Activated CD8-positive, alpha-beta memory T cell treated with anti-CD3 and anti-CD28 coated beads, Interleukin-2, amount 50 U/mL, for 4 hours (primary cell): ENCODE results near the gene ADM2.
"Not testable (repeated sequence)": the region's sequence is repeated elsewhere in the genome, so short reads cannot be mapped to it uniquely, and the experiment has no call there.

ENCODE experiments used
- DNase-seq: peaks from one replicate; pipeline ENCODE4 v3.0.0-alpha.2; 2020

Gene ADM2

DNA sequence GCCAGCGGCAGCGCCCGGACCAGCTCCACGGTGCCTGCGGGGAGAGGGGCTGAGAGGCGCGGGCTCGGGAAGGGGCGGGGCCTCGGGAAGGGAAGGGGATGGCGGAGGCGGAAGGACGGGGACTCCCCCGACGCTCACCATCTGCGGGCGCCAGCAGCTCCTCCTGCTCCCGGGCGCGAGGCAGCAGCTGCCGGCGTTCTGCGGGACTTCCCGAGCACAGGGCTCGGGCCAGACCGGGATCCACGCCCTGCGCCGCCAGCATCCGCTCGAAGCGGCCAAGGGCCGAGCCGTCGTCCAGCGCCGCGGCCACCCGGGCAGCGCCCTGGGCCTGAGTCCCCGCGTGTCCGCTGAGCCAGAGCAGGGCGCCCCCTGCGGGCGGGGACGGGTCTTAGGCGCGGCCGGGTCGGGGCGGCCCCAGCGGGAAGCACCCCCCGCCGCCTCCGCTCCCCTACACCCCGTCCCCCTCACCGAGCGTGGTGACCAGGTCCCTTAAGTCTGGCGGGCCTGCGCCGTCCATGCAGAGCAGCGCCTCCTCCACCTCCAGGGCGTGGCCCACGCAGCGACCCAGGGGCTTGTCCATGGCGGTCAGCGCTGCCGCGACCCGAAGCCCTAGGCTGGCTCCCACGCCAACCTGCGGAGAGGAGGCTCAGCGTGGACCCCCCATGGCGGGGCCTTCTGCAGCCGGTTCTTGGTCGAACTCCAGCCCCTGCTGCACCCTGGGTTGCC lies 44.9 kb downstream of the ADM2 start:
- peak; percentile 82 for DNase-seq

DNA sequence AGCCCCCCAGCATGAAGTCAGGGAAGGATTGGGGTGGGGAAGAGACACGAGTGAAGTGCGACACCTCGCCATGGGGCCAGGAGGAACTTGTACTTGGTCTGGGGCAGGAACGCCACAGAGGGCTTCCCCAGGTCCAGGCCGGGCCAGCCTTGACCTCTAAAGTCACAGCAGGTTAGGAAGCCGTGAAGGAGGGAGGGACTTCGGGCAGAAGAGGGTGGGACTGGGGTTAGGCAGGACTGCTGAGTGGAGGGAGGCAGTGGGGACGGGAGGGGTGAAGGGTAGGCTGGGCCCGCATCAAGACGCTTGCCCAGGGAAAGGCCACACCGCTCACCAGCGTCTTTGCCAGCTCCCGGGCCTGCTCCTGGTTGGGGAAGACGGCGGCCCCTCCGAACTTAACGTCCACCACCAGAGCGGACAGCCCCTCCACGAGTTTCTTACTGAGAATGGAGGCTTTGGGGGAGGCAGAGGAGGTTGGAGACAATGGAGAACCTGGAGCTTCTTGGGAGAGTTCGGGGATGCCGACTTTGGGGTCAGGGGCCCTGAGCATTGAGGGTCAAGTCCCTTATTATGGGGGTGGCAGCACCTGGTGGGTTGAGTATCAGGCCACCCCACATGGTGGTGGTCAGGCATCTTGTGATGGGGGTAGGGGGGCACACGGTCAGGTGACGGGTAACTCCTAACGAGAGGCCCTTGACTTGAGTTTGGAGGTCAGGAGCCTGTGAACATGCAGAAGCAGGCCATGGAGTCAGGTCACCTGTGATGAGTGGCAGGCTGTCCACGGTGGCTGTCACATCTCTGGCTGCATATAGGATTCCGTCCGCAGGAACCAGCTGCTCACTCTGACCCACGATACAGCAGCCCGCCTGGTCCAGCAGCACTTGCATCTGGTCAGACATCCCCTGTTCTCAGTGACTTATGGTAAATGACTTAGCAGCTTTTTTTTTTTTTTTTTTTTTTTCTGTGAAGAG lies 45.8 kb downstream of the ADM2 start:
- no peak for DNase-seq

DNA sequence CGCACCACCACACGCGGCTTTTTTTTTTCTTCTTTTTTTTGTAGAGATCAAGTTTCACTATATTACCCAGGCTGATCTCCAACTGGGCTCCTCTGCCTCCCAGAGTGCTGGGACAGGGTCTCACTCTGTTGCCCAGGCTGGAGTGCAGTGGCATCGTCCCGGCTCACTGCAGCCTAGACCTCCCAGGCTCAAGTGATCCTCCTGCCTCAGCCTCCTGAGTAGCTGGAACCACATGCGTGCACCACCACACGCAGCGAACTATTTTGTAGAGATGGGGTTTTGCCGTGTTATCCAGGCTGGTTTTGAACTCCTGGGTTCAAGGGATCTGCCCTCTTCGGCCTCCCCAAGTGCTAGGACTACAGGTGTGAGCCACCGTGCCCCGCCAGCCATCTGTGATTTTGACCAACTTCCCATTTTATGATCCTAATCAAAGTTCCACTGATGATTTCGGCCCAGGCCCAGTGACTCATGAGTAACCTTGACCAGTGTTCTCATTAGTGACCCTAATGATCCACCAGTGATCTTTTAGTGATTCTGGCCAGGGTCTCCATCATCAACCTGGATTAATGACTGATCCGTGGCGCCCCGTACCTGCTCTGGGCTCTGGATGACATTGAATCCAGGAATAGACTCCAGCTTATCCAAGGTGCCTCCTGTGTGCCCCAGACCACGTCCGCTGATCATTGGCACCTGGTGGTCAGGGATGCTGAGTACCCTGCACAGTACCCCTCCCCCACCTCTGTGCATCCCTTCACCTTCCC lies 46.8 kb downstream of the ADM2 start:
- DNase-seq, result no peak

DNA sequence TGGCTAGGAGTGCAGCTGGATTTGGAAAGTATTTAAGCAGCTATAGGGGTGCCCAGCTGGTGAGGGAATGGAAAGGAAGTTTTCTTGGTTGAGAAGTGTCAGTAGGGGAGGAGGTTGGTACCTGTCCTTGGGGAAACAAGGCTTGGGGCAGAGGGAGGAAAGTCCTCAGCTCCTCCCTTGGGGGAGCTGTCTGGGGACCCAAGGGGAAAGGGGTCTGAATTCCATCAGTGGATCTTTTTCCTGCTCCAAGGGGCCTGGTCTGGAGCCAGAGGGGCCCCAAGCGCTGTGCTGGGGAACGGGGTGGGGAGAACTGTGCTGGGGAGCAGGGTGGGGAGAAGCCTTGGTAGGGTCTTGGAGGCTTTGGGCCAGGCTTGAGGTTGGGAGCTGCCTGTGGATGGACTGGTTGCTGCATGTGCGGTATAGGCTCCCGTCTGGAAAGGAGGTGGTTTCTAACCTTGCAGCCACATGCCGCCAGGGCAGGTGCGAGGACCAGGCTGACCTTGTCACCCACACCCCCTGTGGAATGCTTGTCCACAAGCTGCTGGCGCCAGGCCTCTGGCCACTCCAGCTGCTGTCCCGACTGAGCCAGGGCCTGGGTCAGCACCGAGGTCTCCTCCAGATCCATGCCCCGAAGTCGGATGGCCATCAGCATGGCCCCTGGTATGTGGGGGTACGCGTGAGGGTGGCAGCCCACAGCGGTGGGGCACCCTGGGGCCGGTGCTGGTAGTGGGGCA lies 47.5 kb downstream of the ADM2 start:
- no peak for DNase-seq

- DNase-seq, result no peak
Observed at GRCh38 chr22:50529416-50529896, 48.1 kb downstream of the ADM2 start.

DNA sequence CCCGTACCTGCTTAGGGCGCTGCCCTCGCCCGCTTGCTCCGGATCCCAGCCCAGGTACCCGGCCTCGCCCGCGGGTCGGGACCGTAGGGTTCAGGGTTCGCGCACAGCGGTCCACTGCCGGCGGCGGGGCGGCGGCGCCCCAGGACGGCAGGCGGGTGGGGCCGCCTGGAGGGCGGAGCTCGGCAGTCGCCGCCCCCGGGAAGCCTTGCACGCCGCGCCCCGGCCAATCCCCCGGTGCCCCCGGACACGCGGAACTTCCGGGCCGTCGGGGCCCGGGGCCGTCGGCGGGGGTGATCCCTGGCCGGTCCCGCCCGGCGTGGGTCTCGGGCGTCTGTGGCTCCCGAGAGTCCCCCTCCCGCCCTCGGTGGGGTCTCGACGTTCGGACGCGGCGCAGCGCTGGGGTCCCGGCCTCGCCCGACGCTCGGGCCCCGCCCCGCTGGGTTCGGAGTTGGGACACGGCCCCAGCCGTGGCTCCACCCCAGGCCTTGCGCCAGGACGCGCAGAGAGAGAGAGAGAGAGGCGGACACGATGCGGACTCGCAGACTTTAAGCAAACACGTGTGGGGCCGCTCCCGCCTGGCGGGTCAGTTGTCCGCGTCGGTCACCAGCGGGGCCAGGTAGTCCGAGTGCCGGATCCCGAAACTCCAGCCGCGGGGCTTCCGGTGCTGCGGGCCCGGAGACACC lies 48.7 kb downstream of the ADM2 start, which contains the start of gene TYMP:
TYMP (minus strand) TSS at position 116 of the 683 bp plus-strand sequence. CDS start 303 bp downstream, outside the sequence.
- peak; percentile 65 for DNase-seq

DNA sequence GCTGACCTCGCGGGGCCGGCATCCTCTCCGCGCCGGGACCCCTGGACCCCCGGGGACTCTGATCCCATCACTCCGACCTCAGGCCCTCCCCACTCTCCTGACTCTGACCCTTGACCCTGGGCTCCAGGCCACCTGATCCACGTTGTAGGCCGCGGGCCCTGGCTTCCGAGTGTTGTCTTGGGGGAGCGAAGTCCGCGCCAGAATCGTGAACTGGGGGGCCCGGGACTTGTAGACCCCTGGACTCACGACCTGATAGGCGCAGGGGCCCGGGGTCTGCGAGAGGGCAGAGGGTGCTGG lies 49.2 kb downstream of the ADM2 start:
- no peak for DNase-seq

GRCh38 chr22:50530877-50531545 lies 49.7 kb downstream of the ADM2 start:
- peak; percentile 77 for DNase-seq

GRCh38 chr22:50531546-50531961 lies 50.2 kb downstream of the ADM2 start:
- DNase-seq, result peak; percentile 58

DNA sequence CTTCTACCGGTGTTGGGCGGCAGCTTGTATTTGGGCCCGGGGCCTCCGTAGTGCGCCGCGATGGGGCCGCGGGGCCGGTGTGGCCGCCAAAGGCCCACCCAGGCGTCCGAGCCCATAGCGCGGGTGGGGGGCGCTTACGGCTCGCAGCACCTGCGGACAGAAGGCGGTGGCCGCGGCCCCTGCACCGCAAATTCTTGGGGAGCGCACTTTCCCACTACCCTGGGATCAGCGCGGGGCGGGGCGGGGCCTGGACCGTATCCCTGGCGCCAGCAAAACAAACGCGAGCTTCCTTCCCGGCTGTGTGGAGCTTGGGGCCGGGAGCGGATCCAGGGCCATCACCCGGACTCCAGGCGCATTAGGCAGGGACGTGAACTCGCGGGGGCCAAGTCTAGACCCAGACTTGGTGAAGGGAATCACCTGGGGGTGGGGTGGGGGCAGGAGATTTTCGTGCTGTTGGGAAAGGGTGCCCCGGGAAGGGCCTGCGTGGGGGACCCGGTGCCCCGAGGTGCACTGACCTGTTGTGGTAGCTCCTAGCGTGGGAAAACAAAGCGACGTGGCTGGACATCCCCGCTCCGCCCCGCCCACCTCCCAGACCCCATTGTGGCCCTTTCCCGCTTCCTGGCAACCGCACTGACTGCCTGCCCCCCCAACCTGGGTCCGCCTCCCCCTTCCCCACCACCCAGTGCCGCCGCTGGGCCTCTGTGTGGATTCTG lies 50.8 kb downstream of the ADM2 start:
- DNase-seq, result no peak

DNA sequence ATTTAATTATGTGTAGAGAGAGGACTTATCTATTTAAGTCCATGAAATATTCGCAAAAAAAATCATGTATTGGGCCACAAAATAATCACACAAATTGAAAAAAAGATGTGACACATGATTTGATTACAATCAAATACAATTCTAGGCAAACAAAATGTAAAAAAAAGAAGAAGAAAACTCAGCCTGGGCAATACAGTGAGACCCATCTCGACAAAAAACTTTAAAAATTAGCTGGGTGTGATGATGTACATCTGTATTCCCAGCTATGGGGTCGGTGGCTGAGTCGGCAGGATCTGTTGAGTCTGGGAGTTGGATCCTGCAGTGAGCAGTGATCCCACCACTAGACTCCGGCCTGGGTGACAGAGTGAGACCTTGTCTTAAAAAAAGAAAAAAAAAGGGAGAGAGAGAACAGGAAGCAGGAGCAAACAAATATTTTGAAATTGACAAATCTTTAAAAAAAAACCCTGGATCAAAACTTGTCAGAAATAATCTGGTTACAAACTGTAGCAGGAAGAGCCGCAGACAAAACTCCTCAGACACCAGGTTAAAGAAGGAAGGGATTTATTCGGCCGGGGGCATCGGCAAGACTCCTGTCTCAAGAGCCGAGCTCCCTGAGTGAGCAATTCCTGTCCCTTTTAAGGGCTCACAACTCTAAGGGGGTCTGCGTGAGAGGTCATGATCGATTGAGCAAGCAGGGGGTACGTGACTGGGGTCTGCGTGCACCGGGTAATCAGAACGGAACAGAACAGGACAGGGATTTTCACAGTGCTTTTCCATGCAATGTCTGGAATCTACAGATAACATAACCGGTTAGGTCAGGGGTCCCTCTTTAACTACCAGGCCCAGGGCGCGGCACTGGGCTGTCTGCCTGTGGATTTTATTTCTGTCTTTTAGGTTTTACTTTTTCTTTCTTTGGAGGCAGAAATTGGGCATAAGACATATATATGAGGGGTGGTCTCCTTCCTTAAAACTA lies 51.8 kb downstream of the ADM2 start:
- no peak for DNase-seq

DNA sequence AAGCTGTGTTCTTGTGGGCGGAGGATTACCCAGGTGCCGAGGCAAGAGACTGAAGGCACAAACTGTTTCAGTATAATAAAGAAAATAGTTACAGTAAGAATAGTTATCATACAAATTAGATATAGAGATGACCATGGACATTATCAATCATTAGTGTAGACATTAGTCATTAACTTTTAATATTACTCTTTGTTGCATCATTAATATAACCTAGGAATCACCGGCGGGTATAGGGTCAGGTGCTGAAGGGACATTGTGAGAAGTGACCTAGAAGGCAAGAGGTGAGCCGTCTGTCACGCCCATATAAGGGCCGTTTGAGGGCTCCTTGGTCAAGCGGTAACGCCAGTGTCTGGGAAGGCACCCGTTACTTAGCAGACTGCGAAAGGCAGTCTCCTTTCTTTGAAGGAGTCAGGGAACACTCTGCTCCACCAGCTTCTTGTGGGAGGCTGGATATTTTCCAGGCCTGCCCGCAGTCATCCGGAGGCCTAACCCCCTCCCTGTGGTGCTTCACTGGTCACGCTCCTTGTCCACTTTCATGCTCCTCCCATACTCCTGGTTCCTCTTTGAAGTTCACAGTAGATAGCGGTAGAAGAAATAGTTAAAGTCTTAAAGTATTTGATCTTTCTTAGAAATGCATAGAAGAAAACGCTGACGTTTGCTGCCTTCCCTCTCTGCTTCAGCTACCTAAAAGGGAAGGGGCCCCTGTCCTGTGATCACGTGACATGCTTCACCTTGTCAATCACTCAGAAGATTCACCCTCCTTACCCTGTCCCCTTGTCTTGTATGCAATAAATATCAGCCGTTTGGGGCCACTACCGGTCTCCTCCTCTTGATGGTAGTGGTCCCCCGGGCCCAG lies 52.7 kb downstream of the ADM2 start:
- not testable (repeated sequence) for DNase-seq

- no peak for DNase-seq
Observed at GRCh38 chr22:50535113-50535512, 53.8 kb downstream of the ADM2 start.
